NCI-H1105 (cell line): Measurements from ENCODE around the gene HPX.
"Not testable (repeated sequence)": the region's sequence is repeated elsewhere in the genome, so short reads cannot be mapped to it uniquely, and the experiment has no call there.

Source experiments
- DNase-seq: peaks from one replicate; lab custom pipeline; 2025; lab: John Stamatoyannopoulos, UW

The HPX gene

DNA sequence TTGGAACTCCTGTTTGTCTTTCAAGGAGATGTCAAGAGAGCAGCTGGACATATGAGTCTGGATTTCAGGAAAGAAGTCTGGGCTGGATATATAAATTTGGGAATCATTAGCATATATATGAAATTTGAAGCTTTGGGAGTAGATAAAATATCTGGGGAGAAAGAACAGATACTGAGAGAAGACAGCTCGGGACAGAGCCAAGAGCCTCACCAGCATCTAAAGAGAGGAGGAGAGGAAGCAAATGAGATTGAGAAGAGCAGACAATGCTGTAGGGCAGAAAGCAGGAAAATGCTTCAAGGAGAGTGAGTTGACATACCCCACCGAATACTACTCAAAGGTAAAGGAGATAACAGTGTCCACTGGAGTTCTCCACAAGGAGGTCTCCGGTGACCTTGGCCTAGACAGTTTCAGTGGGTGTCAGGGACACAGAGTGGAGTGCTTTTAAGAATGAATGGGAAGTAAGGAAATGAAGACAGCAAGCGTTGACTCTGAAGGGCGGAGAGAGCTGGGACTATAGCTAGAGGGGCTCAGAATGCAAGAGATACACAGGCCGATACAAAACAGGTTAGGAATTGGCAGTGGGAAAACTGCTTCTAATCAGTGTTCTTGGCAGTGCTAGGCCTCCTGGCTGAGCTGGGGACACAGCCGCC lies 22.8 kb downstream of the HPX start:
- DNase-seq, result no peak

DNA sequence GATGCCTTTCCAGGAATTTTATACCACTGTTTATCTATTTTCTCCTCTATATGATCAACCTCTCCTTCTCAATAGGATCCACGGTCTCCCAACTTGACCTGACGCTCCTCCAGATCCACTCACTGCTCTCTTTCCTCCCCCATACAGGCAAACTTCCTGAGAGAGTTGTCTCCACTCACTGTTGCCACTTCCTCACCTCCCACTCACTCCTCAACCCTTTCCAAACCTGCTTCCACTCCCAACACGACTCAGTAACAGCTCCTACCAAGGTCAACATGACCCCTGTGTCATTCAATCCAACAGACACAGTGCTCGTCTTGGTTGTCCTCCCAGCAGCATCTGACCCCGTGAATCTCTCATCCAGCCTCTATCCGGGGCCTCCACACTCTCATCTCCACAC lies 25.0 kb downstream of the HPX start:
- DNase-seq, result no peak

GRCh38 chr11:6414874-6415328 lies 25.9 kb downstream of the HPX start:
- DNase-seq, result no peak

DNA sequence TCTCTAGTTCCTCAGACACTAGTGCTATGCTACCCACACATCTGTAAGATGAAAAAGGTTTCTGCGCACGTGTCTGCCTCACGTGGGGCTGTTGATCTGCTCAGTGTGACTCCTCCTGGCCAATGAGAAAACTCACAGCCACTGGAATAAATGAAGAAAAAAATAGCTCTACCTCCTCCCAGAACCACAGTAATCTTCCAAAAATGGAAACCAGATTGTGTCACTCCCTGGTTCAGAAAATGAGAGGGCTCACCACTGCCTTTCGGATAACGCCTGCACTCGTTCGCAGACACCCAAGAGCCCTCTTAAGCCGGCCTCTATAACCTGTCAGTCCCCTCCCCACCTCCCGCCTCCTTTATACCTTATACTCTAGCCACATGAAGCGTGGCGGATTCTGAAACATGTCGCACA lies 27.0 kb downstream of the HPX start:
- DNase-seq, result no peak

GRCh38 chr11:6411594-6412031 lies 29.2 kb downstream of the HPX start:
- DNase-seq, result no peak

GRCh38 chr11:6410695-6411430 lies 29.9 kb downstream of the HPX start:
- DNase-seq, result no peak

GRCh38 chr11:6406370-6406769 lies 34.4 kb downstream of the HPX start:
- DNase-seq, result no peak

DNA sequence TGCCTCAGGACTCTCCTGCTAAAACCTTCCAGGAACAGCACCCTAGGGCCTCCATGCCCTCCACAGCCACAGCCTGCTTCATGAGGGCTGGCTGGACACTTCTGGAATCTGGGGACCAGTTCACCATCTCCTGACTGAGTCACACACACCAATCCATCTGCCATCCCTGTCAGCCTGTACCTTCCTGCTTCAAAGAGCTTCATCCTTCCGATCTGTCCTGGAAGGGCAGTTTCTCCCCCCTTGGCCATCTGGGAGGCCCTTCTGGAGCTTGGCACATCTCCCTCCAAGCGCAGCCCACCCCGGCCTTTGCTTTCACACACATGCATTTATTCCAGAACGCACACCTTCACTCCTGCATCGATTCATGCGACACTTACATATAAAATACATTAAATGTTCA lies 34.9 kb downstream of the HPX start:
- no peak for DNase-seq

GRCh38 chr11:6405052-6405667 lies 35.6 kb downstream of the HPX start:
- peak; percentile 8 for DNase-seq

GRCh38 chr11:6404342-6405051 lies 36.3 kb downstream of the HPX start:
- no peak for DNase-seq

DNA sequence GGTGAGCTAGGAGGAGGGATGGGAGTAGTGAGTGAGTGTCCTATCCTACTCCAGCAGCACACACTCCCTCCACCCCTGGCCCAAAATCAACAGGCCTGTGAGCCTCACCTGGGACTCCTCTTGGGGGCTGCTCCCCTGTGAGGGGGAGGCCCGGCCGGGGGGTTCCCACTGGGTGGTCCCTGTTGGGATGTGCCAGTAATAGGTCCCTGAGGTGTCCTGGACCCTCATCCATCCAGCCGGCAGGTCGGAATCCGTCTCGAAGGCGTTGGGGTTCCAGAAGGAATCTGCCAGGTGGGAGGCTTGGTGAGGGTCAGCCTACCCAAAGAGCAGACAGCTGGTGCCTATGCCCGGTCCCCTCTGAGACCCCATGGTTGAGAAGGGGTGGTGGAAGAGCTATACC lies 37.2 kb downstream of the HPX start:
- no peak for DNase-seq

DNA sequence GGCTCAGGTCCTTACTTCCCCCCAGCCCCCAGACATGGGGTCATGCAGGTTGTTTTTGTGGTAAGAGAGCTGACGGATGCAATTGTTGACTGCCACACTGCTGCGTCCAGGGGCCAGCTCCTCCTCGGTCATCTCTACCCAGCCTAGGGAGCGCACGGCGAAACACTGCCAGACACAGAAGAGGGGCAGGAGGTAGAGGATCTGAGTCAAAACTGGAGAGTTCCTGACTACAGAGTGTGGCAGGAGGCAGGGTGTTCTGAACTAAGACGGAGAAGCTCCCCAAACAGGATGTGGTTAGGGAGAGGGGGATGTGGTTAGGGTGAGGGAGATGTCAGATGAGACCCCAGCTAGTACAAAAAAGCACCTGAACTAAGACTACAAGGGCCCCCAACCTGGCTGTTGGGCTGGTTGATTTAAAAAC lies 38.2 kb downstream of the HPX start:
- no peak for DNase-seq

- no peak for DNase-seq
These were observed 38.7 kb downstream of the HPX start for GRCh38 chr11:6402061-6402470.

GRCh38 chr11:6401464-6401863 lies 39.3 kb downstream of the HPX start:
- DNase-seq, result no peak

DNA sequence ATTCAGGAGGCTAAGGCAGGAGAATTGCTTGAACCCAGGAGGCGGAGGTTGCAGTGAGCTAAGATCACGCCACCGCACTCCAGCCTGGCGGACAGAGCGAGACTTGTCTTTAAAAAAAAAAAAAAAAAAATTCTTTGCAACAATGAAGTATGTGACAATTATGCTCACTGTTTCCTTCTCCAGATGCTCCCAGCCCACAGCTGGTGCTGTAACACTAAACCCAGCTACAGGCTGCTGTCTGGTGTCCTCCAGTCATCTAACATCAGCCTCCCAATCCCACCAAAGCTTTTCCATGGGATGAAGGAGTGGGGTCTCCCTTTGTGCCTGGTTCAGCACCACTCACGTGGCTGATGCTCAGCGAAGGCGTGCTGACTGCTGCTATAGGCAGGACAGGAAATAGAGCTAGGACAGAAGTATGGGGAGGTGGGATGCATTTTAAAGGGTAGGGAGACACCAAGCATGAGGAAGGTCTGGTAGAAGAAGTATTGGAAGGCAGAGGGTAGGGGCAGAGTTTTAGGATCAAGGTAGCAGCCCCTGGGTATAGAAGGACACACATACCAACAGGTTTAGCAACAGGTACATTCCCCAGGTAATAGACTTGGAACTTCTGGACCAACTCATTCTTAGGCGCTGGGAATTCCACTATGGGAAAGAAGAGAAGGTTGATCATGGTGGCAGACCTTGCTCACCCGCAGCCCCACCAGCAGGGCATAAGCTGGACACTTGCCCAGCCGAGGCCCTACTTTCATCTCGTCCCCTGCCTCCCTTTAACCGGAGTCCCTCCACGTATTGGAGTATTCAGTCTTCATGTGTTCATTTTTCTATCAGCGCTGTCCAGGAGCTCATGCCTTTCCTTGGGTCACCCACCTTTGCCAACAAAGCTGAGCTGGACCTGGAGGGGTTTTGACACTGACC lies 40.1 kb downstream of the HPX start:
- no peak for DNase-seq

GRCh38 chr11:6397636-6398035 lies 43.2 kb downstream of the HPX start:
- no peak for DNase-seq

DNA sequence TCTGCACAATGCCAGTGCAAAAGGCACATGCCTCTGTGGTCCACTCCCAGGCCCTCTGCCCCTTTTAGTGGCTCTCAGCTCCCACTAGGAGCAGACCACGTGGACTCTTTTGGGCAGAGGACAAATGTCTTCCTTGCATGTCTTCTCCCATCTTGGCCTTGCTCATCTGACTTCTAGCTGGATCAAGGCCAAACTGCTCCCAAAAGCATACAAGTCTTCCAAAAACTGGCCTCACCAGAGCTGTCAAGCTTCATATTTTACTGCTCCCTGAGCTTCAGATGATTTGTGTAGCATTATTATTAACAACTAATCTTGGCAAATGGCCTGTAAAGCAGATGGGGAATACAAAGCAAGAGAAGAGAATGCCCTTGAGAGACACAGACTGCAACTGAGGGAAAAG lies 43.6 kb downstream of the HPX start:
- DNase-seq, result no peak

DNA sequence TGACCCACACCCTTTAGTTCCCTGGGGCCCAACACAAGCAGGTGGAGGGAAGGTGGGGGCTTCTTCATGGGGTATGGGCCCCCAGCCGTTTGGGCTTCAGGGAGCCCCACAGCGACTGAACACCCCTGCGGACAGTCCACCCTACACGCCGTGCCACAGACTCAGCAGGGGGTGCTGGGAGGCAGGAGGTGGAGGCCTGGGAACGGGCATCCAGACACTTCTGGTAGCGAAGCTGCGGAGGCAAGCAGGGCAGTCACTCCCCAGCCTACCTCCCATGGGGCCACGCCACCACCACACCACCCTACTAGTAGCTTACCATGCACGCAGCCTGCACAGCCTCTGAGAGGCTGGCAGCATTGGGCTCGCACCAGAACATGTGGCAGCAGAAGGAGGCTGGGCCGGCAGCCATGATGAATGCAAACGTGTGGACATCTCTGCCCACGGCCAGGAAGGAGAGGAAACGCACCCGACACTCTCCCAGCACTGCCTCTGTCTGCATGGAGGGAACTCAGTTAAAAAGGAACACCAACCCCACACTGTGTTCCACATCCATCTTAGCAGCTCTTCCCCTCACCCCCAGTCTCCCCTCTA lies 45.2 kb downstream of the HPX start:
- no peak for DNase-seq

- no peak for DNase-seq
These were observed 46.7 kb downstream of the HPX start for GRCh38 chr11:6393989-6394670.

DNA sequence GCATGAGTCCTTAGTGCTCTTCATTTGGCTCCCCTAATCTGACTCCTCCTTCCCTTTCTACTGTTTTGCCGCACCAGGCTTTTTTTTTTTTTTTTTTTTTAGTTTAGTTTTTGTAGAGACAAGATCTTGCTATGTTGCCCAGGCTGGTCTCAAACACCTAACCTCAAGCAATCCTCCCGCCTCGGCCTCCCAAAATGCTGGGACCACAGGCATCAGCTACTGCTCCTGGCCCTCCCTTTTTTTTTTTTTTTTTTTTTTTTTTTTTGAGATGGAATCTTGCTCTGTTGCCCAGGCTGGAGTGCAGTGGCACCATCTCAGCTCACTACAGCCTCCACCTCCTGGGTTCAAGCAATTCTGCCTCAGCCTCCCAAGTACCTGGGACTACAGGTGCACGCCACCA lies 48.5 kb downstream of the HPX start:
- not testable (repeated sequence) for DNase-seq
